ENCODE data around the gene DET1. TPM values are rescaled to one million over a fixed set of nuclear protein-coding genes. Genes with fewer than 3 reads are reported as not detected.
"Not testable (repeated sequence)": the region's sequence is repeated elsewhere in the genome, so short reads cannot be mapped to it uniquely, and the experiment has no call there.

DET1 gene
- total and polyA plus RNA-seq, 4 donors, result 2.5 to 6.7 (median 3.0) TPM

GRCh38 chr15:88535607-88536313, 10.7 kb downstream of the DET1 start:
- no peaks in the 10 kb centered on the region for H3K4me1 ChIP-seq (ENCODE audit: control insufficient read depth in 1 of 2, insufficient read depth in 2 of 2, low read length in 2 of 2)
- no peak overlapping the region for H3K4me3 ChIP-seq (ENCODE audit: low read length in 2 of 2)
- 98% methylated on average over 3 of the region's 3 CpGs for WGBS, 2 donors
- ATAC-seq (ENCODE audit: low FRiP score) (no peak), DNase-seq (no peak)
- H3K27ac ChIP-seq (ENCODE audit: low read depth in 1 of 2, low read length in 2 of 2), result no peak overlapping the region
- H3K9me3 ChIP-seq (ENCODE audit: control insufficient read depth, low read length), result no peaks in the 10 kb centered on the region
- intact Hi-C loops (cut with DNase I), result no loop called here
- peaks cover 0 to 7% of the 10 kb centered on the region in 2 donors for H3K36me3 ChIP-seq (ENCODE audit: control insufficient read depth in 1 of 2, insufficient read depth in 2 of 2, low read length in 1 of 2)
- H3K27me3 ChIP-seq (ENCODE audit: control insufficient read depth in 1 of 2, insufficient read depth in 2 of 2, low read length in 1 of 2), result no peaks in the 10 kb centered on the region

GRCh38 chr15:88535100-88535499, 11.4 kb downstream of the DET1 start:
- Histone ChIP-seq H3K27ac (ENCODE audit: low read depth in 1 of 2, low read length in 2 of 2) (no peak overlapping the region), H3K4me3 (ENCODE audit: low read length in 2 of 2) (no peak overlapping the region), H3K36me3 (ENCODE audit: control insufficient read depth in 1 of 2, insufficient read depth in 2 of 2, low read length in 1 of 2) (peaks cover 0 to 8% of the 10 kb centered on the region in 2 donors), H3K4me1 (ENCODE audit: control insufficient read depth in 1 of 2, insufficient read depth in 2 of 2, low read length in 2 of 2) (no peaks in the 10 kb centered on the region), H3K27me3 (ENCODE audit: control insufficient read depth in 1 of 2, insufficient read depth in 2 of 2, low read length in 1 of 2) (no peaks in the 10 kb centered on the region), H3K9me3 (ENCODE audit: control insufficient read depth, low read length) (no peaks in the 10 kb centered on the region)
- intact Hi-C loops (cut with DNase I), result no loop called here
- no peak for ATAC-seq (ENCODE audit: low FRiP score)
- DNase-seq, result no peak

DNA sequence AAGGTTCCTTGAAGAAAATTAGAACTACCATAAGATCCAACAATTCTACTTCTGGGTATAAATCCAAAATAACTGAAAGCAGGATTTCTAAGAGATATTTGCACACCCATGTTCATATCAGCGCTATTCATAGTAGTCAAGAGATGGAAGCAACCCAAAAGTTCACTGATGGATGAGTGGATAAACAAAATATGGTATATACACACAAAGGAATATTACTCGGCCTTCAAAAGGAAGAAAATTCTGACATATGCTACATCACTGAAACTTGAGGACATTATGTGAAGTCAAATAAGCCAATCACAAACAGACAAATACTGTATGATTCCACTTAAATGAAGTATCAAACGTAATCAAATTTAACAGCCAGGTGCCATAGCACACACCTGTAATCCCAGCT, 13.1 kb downstream of the DET1 start:
- Histone ChIP-seq H3K9me3 (ENCODE audit: control insufficient read depth, low read length) (no peaks in the 10 kb centered on the region), H3K27me3 (ENCODE audit: control insufficient read depth in 1 of 2, insufficient read depth in 2 of 2, low read length in 1 of 2) (no peaks in the 10 kb centered on the region), H3K27ac (ENCODE audit: low read depth in 1 of 2, low read length in 2 of 2) (no peak overlapping the region), H3K4me1 (ENCODE audit: control insufficient read depth in 1 of 2, insufficient read depth in 2 of 2, low read length in 2 of 2) (no peaks in the 10 kb centered on the region), H3K36me3 (ENCODE audit: control insufficient read depth in 1 of 2, insufficient read depth in 2 of 2, low read length in 1 of 2) (peaks cover 0 to 8% of the 10 kb centered on the region in 2 donors), H3K4me3 (ENCODE audit: low read length in 2 of 2) (no peak overlapping the region)
- WGBS, 2 donors, result 94 to 96% methylated on average over 3 of the region's 3 CpGs
- no peak for DNase-seq
- intact Hi-C loops (cut with DNase I), result no loop called here
- no peak for ATAC-seq (ENCODE audit: low FRiP score)

- H3K36me3 ChIP-seq (ENCODE audit: control insufficient read depth in 1 of 2, insufficient read depth in 2 of 2, low read length in 1 of 2), result peaks cover 0 to 8% of the 10 kb centered on the region in 2 donors
- H3K27me3 ChIP-seq (ENCODE audit: control insufficient read depth in 1 of 2, insufficient read depth in 2 of 2, low read length in 1 of 2), result no peaks in the 10 kb centered on the region
- DNase-seq, result no peak
Measured at GRCh38 chr15:88529021-88529630, 17.4 kb downstream of the DET1 start.

DNA sequence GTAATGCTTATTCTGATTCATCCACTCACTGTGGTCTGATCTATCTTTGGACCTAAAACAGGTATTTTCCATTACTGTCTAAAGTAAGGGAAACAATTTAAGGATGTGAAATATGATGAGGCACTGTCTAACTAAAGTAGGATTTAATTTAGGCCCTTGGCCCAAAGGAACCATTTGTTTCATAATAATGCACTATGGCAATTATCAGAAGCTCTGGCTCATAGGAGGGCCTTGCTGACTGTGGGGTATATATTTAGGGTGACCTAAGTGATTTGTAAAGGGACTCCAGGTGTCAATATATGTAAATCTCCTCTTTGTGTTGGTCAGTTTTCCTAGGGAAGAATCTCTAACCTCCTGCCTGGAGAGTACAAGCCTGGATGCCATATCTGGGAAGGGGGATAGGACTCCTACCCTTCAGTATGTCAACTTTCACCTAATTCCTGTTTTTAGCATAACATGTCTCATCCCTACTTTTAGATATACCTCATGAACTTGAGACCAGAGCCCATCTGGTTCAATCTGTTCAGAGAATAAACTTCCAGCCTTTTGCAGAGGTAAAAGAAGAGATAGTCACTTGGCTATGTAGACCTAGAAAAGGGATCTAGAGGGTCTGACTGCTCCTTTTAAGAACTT, 20.1 kb downstream of the DET1 start:
- ATAC-seq (ENCODE audit: low FRiP score) (no peak), DNase-seq (no peak)
- H3K4me1 ChIP-seq (ENCODE audit: control insufficient read depth in 1 of 2, insufficient read depth in 2 of 2, low read length in 2 of 2), result no peaks in the 10 kb centered on the region
- H3K36me3 ChIP-seq (ENCODE audit: control insufficient read depth in 1 of 2, insufficient read depth in 2 of 2, low read length in 1 of 2), result peaks cover 0 to 7% of the 10 kb centered on the region in 2 donors
- H3K27me3 ChIP-seq (ENCODE audit: control insufficient read depth in 1 of 2, insufficient read depth in 2 of 2, low read length in 1 of 2), result no peaks in the 10 kb centered on the region
- no peak overlapping the region for H3K4me3 ChIP-seq (ENCODE audit: low read length in 2 of 2)
- intact Hi-C loops (cut with DNase I), result no loop called here
- H3K27ac ChIP-seq (ENCODE audit: low read depth in 1 of 2, low read length in 2 of 2), result no peak overlapping the region
- H3K9me3 ChIP-seq (ENCODE audit: control insufficient read depth, low read length), result no peaks in the 10 kb centered on the region

More at GRCh38 chr15:88529021-88529630, 17.4 kb downstream of the DET1 start:
- 97% methylated on average over 1 of the region's 1 CpG for WGBS, 2 donors
- Histone ChIP-seq H3K4me1 (ENCODE audit: control insufficient read depth in 1 of 2, insufficient read depth in 2 of 2, low read length in 2 of 2) (no peaks in the 10 kb centered on the region), H3K4me3 (ENCODE audit: low read length in 2 of 2) (no peak overlapping the region), H3K27ac (ENCODE audit: low read depth in 1 of 2, low read length in 2 of 2) (no peak overlapping the region), H3K9me3 (ENCODE audit: control insufficient read depth, low read length) (no peaks in the 10 kb centered on the region)
- intact Hi-C loops (cut with DNase I), result no loop called here
- ATAC-seq (ENCODE audit: low FRiP score), result no peak

DNA sequence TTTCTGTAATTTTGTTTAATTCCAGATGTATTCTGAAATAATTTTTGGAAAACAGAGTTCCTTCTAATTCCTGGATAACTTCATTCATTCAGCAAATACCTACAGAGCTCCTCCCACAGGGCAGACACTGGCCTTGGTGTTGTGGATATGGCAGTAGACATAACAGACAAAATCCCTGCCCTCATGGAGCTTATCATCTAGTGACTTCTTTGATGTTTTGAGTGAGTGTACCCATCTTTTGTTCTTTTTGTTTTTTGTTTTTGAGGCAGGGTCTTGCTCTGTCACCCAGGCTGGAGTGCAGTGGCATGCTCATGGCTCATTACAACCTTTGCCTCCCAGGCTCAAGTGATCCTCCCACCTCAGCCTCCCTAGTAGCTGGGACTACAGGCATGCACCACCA, 21.1 kb downstream of the DET1 start:
- H3K4me3 ChIP-seq (ENCODE audit: low read length in 2 of 2), result no peak overlapping the region
- H3K27me3 ChIP-seq (ENCODE audit: control insufficient read depth in 1 of 2, insufficient read depth in 2 of 2, low read length in 1 of 2), result no peaks in the 10 kb centered on the region
- no peaks in the 10 kb centered on the region for H3K36me3 ChIP-seq (ENCODE audit: control insufficient read depth in 1 of 2, insufficient read depth in 2 of 2, low read length in 1 of 2)
- DNase-seq (no peak), ATAC-seq (ENCODE audit: low FRiP score) (no peak)
- no peaks in the 10 kb centered on the region for H3K9me3 ChIP-seq (ENCODE audit: control insufficient read depth, low read length)
- H3K4me1 ChIP-seq (ENCODE audit: control insufficient read depth in 1 of 2, insufficient read depth in 2 of 2, low read length in 2 of 2), result no peaks in the 10 kb centered on the region
- H3K27ac ChIP-seq (ENCODE audit: low read depth in 1 of 2, low read length in 2 of 2), result no peak overlapping the region
- intact Hi-C loops (cut with DNase I), result no loop called here

DNA sequence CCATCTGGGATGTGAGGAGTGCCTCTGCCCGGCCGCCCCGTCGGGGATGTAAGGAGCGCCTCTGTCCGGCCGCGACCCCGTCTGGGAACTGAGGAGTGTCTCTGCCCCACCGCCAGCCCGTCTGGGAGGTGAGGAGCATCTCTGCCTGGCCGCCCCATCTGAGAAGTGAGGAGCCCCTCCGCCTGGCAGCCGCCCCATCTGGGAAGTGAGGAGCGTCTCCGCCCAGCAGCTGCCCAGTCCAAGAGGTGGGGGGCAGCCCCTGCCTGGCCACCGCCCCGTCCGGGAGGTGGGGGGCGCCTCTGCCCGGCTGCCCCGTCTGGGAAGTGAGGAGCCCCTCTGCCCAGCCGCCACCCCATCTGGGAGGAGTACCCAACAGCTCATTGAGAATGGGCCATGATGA, 22.4 kb downstream of the DET1 start:
- H3K36me3 ChIP-seq (ENCODE audit: control insufficient read depth in 1 of 2, insufficient read depth in 2 of 2, low read length in 1 of 2); H3K9me3 ChIP-seq (ENCODE audit: control insufficient read depth, low read length); H3K4me1 ChIP-seq (ENCODE audit: control insufficient read depth in 1 of 2, insufficient read depth in 2 of 2, low read length in 2 of 2); ATAC-seq (ENCODE audit: low FRiP score); DNase-seq; intact Hi-C loops (cut with DNase I); H3K27ac ChIP-seq (ENCODE audit: low read depth in 1 of 2, low read length in 2 of 2); H3K27me3 ChIP-seq (ENCODE audit: control insufficient read depth in 1 of 2, insufficient read depth in 2 of 2, low read length in 1 of 2); H3K4me3 ChIP-seq (ENCODE audit: low read length in 2 of 2): not testable (repeated sequence)
- 94 to 96% methylated on average over 22 to 23 of the region's 23 CpGs for WGBS, 2 donors

DNA sequence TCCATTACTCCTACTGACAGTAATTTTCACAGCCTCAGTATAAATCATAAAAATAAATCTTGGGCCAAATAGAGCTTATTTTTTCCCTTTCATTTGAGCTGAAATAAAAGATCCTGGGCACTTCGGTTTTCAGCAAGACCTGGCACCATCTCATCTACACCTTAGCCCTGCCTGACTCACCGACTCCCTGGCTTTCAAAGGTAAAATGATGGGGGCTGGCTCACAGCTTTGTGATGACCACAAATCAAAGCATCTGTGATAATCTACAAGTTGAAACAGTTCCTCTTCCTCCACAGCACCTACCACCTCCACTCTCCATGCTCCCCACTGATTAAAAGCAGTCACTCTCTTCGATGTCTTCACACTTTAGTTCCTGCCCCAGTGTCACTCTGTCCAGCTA, 27.6 kb downstream of the DET1 start:
- WGBS, 2 donors, result 76 to 83% methylated on average over 3 of the region's 3 CpGs
- no peaks in the 10 kb centered on the region for H3K36me3 ChIP-seq (ENCODE audit: control insufficient read depth in 1 of 2, insufficient read depth in 2 of 2, low read length in 1 of 2)
- ATAC-seq (ENCODE audit: low FRiP score) (no peak), DNase-seq (no peak)
- no peak overlapping the region for H3K27ac ChIP-seq (ENCODE audit: low read depth in 1 of 2, low read length in 2 of 2)
- H3K9me3 ChIP-seq (ENCODE audit: control insufficient read depth, low read length), result no peaks in the 10 kb centered on the region
- intact Hi-C loops (cut with DNase I), result no loop called here
- H3K27me3 ChIP-seq (ENCODE audit: control insufficient read depth in 1 of 2, insufficient read depth in 2 of 2, low read length in 1 of 2), result no peaks in the 10 kb centered on the region
- H3K4me3 ChIP-seq (ENCODE audit: low read length in 2 of 2), result no peak overlapping the region
- H3K4me1 ChIP-seq (ENCODE audit: control insufficient read depth in 1 of 2, insufficient read depth in 2 of 2, low read length in 2 of 2), result no peaks in the 10 kb centered on the region

- Histone ChIP-seq H3K4me1 (ENCODE audit: control insufficient read depth in 1 of 2, insufficient read depth in 2 of 2, low read length in 2 of 2) (no peaks in the 10 kb centered on the region), H3K9me3 (ENCODE audit: control insufficient read depth, low read length) (no peaks in the 10 kb centered on the region), H3K27me3 (ENCODE audit: control insufficient read depth in 1 of 2, insufficient read depth in 2 of 2, low read length in 1 of 2) (no peaks in the 10 kb centered on the region), H3K4me3 (ENCODE audit: low read length in 2 of 2) (no peak overlapping the region), H3K36me3 (ENCODE audit: control insufficient read depth in 1 of 2, insufficient read depth in 2 of 2, low read length in 1 of 2) (peaks cover 0 to 8% of the 10 kb centered on the region in 2 donors), H3K27ac (ENCODE audit: low read depth in 1 of 2, low read length in 2 of 2) (no peak overlapping the region)
- DNase-seq (no peak), ATAC-seq (ENCODE audit: low FRiP score) (no peak)
- intact Hi-C loops (cut with DNase I), result no loop called here
- 84 to 88% methylated on average over 5 of the region's 5 CpGs for WGBS, 2 donors
Measured at GRCh38 chr15:88513195-88513594, 33.3 kb downstream of the DET1 start.
